ENCODE results near the gene FRAT1.
"Not testable (repeated sequence)": the region's sequence is repeated elsewhere in the genome, so short reads cannot be mapped to it uniquely, and the experiment has no call there.

The FRAT1 gene, protein sequence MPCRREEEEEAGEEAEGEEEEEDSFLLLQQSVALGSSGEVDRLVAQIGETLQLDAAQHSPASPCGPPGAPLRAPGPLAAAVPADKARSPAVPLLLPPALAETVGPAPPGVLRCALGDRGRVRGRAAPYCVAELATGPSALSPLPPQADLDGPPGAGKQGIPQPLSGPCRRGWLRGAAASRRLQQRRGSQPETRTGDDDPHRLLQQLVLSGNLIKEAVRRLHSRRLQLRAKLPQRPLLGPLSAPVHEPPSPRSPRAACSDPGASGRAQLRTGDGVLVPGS

GRCh38 chr10:97318772-97319651 is at the start of gene FRAT1:
Gene FRAT1, plus strand, starts transcription at chr10:97319271. Its CDS starts 183 bp downstream, at chr10:97319454.
- peak; percentile 70 for DNase-seq

- DNase-seq: no peak
Measured at GRCh38 chr10:97270523-97271154, 48.4 kb upstream of the FRAT1 start.

GRCh38 chr10:97273700-97274099 is 45.4 kb upstream of the FRAT1 start:
- DNase-seq: no peak

DNA sequence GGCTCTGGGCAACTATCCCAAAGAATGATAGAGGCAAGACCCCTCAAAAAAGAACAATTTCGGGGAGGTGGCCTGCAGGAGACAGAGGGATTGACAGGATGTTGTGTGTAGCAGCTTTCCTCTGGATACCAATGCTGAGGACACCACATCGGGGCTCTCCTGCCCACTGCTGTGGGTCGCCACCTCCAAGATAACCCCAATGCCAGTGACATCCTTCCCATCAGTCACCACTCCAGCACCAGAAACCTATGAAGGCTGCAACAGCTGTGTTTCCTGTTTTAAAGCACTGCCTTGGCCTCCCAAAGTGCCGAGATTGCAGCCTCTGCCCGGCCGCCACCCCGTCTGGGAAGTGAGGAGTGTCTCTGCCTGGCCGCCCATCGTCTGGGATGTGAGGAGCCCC is 44.2 kb upstream of the FRAT1 start:
- DNase-seq: no peak

DNA sequence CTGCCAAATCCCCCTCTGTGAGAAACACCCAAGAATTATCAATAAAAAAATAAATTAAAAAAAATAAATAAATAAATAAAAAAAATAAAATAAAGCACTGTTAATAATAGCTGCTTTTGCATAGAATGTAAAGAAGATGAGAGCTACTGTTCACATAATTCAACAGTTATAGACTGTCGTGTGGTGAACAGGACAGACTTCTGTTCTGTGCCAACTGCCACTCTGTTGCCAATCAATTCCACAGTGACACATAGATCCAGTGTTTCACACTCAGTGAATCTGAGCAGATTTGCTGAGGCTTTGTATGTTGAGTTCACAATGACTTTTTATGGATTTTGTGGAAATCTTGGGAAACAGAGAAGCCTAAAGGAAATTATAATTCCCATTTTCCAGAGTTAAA is 41.5 kb upstream of the FRAT1 start:
- DNase-seq: no peak

DNA sequence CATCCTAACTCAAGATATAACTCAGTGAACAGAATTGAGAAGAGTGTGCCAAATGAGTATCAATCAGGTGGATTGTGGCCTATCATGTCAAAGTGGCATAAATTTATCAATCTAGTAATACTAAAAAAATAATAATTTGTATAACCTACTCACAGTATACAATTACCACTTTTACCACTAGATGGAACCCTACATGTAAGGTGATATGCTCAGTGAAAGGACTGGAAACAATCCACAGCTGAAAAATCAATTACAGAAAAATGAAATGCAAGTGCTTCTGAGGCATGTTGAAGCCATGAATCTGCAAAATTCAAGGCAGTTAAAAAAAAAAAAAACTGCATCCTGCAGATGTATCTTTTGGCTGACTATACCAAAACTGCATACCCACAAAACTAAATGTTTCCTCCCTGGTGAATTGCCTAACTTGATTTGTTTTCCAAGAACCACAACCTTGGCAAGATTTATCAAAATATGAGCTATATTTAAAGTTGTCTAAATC is 40.5 kb upstream of the FRAT1 start:
- DNase-seq: peak; percentile 61

- no peak for DNase-seq
Measured at GRCh38 chr10:97279121-97279815, 39.8 kb upstream of the FRAT1 start.

GRCh38 chr10:97280783-97281182 is 38.3 kb upstream of the FRAT1 start:
- no peak for DNase-seq

- DNase-seq: not testable (repeated sequence)
Measured at GRCh38 chr10:97290076-97290475, 29.0 kb upstream of the FRAT1 start.

GRCh38 chr10:97290576-97291356 is 28.3 kb upstream of the FRAT1 start:
- not testable (repeated sequence) for DNase-seq

- no peak for DNase-seq
Measured at GRCh38 chr10:97291357-97292096, 27.5 kb upstream of the FRAT1 start.

- DNase-seq: peak; percentile 98
Measured at GRCh38 chr10:97292097-97292861, 26.8 kb upstream of the FRAT1 start, which contains the start of gene ARHGAP19. Gene ARHGAP19, minus strand, starts transcription at chr10:97292637. Its CDS starts 10 bp downstream, at chr10:97292627.

DNA sequence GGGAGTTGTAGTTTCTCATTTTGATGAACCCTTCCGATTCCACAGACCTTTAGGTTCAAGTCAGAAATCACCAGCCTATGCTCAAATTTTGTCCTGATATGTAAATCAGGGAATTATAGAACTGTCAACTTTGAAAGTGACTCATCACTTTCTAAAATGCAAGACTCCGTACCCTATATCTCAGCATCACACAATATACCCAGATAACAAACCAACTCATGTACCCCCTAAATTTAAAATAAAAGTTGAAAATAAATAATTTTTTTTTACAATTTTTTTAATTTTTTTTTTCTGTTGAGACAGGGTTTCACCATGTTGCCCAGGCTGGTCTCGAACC is 26.2 kb upstream of the FRAT1 start:
- DNase-seq: no peak

GRCh38 chr10:97297556-97298222 is 21.4 kb upstream of the FRAT1 start:
- no peak for DNase-seq

GRCh38 chr10:97298223-97298571 is 20.9 kb upstream of the FRAT1 start:
- no peak for DNase-seq

- no peak for DNase-seq
Measured at GRCh38 chr10:97300980-97301379, 18.1 kb upstream of the FRAT1 start.

GRCh38 chr10:97302088-97302791 is 16.8 kb upstream of the FRAT1 start:
- DNase-seq: no peak

- no peak for DNase-seq
Measured at GRCh38 chr10:97307441-97307840, 11.6 kb upstream of the FRAT1 start.
